HL-60 (cell line): ENCODE data around the gene KIAA0930.

ENCODE experiments used
- CTCF ChIP-seq: IDR thresholded peaks from one replicate; pipeline ENCODE4 v1.5.1; 2011; ENCODE audit warnings: low read length, control low read depth, inconsistent platforms; ENCODE audit not compliant: insufficient read depth
- REST ChIP-seq: IDR thresholded peaks from 2 replicates; pipeline ENCODE4 v1.6.1; 2012; ENCODE audit warnings: low read depth; ENCODE audit not compliant: insufficient replicate concordance

GRCh38 chr22:45240810-45241631 is at the start of gene KIAA0930:
- TF ChIP-seq CTCF, result no peak
- TF ChIP-seq REST, result no peak
